GM23248 (cell line): ENCODE data around the gene PPP2R2D. TPM values are rescaled to one million over a fixed set of nuclear protein-coding genes. Genes with fewer than 3 reads are reported as not detected.

Source experiments
- DNase-seq: peaks from one replicate; pipeline ENCODE4 v3.0.0-alpha.2; 2015
- H2AFZ ChIP-seq: fragments of 200-600 bp; sonication (generic); 2 replicates; pipeline ENCODE4 v1.6.1; 2016; ENCODE audit warnings: antibody characterized with exemption
- H3F3A ChIP-seq: fragments of 200-600 bp; sonication (generic); 2 replicates; pipeline ENCODE4 v1.6.1; 2016; ENCODE audit warnings: mild to moderate bottlenecking, antibody characterized with exemption, mixed run types; ENCODE audit not compliant: insufficient read depth
- H3K27ac ChIP-seq: fragments of 200-600 bp; sonication (generic); 2 replicates; pipeline ENCODE4 v1.5.1; 2016; ENCODE audit warnings: mild to moderate bottlenecking
- H3K27me3 ChIP-seq: fragments of 200-600 bp; sonication (generic); replicated peaks from 2 replicates; pipeline ENCODE4 v1.6.1; 2016; ENCODE audit warnings: mild to moderate bottlenecking; ENCODE audit not compliant: insufficient read depth
- H3K36me3 ChIP-seq: fragments of 200-600 bp; sonication (generic); 2 replicates; pipeline ENCODE4 v1.6.1; 2016; ENCODE audit warnings: low read depth, mild to moderate bottlenecking
- H3K4me1 ChIP-seq: fragments of 200-600 bp; sonication (generic); 2 replicates; pipeline ENCODE4 v1.6.1; 2016; ENCODE audit warnings: mild to moderate bottlenecking; ENCODE audit not compliant: insufficient read depth
- H3K4me2 ChIP-seq: fragments of 200-600 bp; sonication (generic); one replicate; pipeline ENCODE4 v1.6.1; 2016; ENCODE audit warnings: mild to moderate bottlenecking; ENCODE audit not compliant: unreplicated experiment
- H3K4me3 ChIP-seq: fragments of 200-600 bp; sonication (generic); 2 replicates; pipeline ENCODE4 v1.5.1; 2016; ENCODE audit warnings: mild to moderate bottlenecking
- H3K79me2 ChIP-seq: fragments of 200-600 bp; sonication (generic); 2 replicates; pipeline ENCODE4 v1.6.1; 2016; ENCODE audit warnings: mild to moderate bottlenecking; ENCODE audit not compliant: insufficient read depth
- H3K9ac ChIP-seq: fragments of 200-600 bp; sonication (generic); 2 replicates; pipeline ENCODE4 v1.6.1; 2016; ENCODE audit warnings: mild to moderate bottlenecking
- H3K9me2 ChIP-seq: fragments of 200-600 bp; sonication (generic); 2 replicates; pipeline ENCODE4 v1.6.1; 2016; ENCODE audit warnings: mixed run types, mild to moderate bottlenecking, moderate library complexity; ENCODE audit not compliant: insufficient read depth
- H3K9me3 ChIP-seq: fragments of 200-600 bp; sonication (generic); one replicate; pipeline ENCODE4 v1.6.1; 2017; ENCODE audit warnings: low read depth
- H4K20me1 ChIP-seq: fragments of 200-600 bp; sonication (generic); 2 replicates; pipeline ENCODE4 v1.6.0; 2016; ENCODE audit not compliant: insufficient read depth
- EZH2 ChIP-seq: fragments of 200-600 bp; sonication (generic); IDR thresholded peaks from 2 replicates; pipeline ENCODE4 v1.6.1; 2018; ENCODE audit warnings: antibody characterized with exemption, mild to moderate bottlenecking; ENCODE audit not compliant: insufficient read depth, poor library complexity, severe bottlenecking
- EZH2phosphoT487 ChIP-seq: fragments of 200-600 bp; sonication (generic); IDR thresholded peaks from 2 replicates; pipeline ENCODE4 v1.6.1; 2018; ENCODE audit warnings: antibody characterized with exemption, moderate library complexity, mild to moderate bottlenecking, low read depth; ENCODE audit not compliant: insufficient read depth
- WGBS, 2 experiments: methylation state at CpG; one replicate each; pipeline ENCODE4 v1.1.6; 2015 to 2017; ENCODE audit warnings: low lambda C conversion rate in 2 of 2, low coverage in 1 of 2; ENCODE audit errors: missing lambda C conversion rate in 2 of 2; 5-methylcytosine and 5-hydroxymethylcytosine counted together
- in situ Hi-C: fragments of 300-500 bp; cut with MboI; formaldehyde crosslinking; loops from 2 replicates; pipeline ENCODE4 v1.15.0; 2020
- polyA plus RNA-seq: library from polyadenylated mRNA; unstranded; fragments of >200 nt; fragmentation: Nextera tagmentation; extraction: Ambion mirVana; gene quantifications from 2 replicates; pipeline ENCODE4 v1.2.1, GENCODE V29; 2016
- total RNA-seq: library from RNA; depleted of rRNA; stranded (reverse); fragments of >200 nt; shearing (Covaris generic); gene quantifications from 2 replicates; pipeline ENCODE4 v1.2.3, GENCODE V29; 2014

Gene PPP2R2D
- total and polyA plus RNA-seq, 2 experiments from 2014 or later, result 18.5 to 26.2 TPM

GRCh38 chr10:131857156-131858117 is 43.4 kb upstream of the PPP2R2D start:
- WGBS, 2 experiments, result 47 to 58% methylated on average over 32 to 33 of the region's 33 CpGs
- no peak overlapping the region for H2AFZ ChIP-seq
- no peak overlapping the region for H3K9ac ChIP-seq
- H3K27me3 ChIP-seq, result no peaks in the 10 kb centered on the region
- H3K79me2 ChIP-seq, result no peaks in the 10 kb centered on the region
- in situ Hi-C loops, result no loop called here
- H3K4me1 ChIP-seq, result no peaks in the 10 kb centered on the region
- H3K27ac ChIP-seq, result no peak overlapping the region
- no peaks in the 10 kb centered on the region for H4K20me1 ChIP-seq
- H3K9me3 ChIP-seq, result no peaks in the 10 kb centered on the region
- H3K4me2 ChIP-seq, result no peak overlapping the region
- no peak overlapping the region for H3K4me3 ChIP-seq
- DNase-seq, result no peak
- no peak for TF ChIP-seq EZH2
- TF ChIP-seq EZH2phosphoT487, result no peak
- no peaks in the 10 kb centered on the region for H3K9me2 ChIP-seq
- H3F3A ChIP-seq, result no peaks in the 10 kb centered on the region
- no peaks in the 10 kb centered on the region for H3K36me3 ChIP-seq

- Histone ChIP-seq H3K4me2 (no peak overlapping the region), H3K36me3 (no peaks in the 10 kb centered on the region), H4K20me1 (no peaks in the 10 kb centered on the region), H3K79me2 (no peaks in the 10 kb centered on the region), H3F3A (no peaks in the 10 kb centered on the region), H3K9me2 (no peaks in the 10 kb centered on the region), H3K9ac (no peak overlapping the region), H3K4me3 (no peak overlapping the region), H3K9me3 (no peaks in the 10 kb centered on the region), H3K27me3 (no peaks in the 10 kb centered on the region), H2AFZ (no peak overlapping the region), H3K4me1 (no peaks in the 10 kb centered on the region), H3K27ac (no peak overlapping the region)
- no peak for TF ChIP-seq EZH2
- TF ChIP-seq EZH2phosphoT487, result no peak
- 54 to 59% methylated on average over 11 of the region's 11 CpGs for WGBS, 2 experiments
- DNase-seq, result no peak
- in situ Hi-C loops, result no loop called here
Measured at GRCh38 chr10:131858118-131858515, 42.7 kb upstream of the PPP2R2D start.

GRCh38 chr10:131858583-131859340 is 42.0 kb upstream of the PPP2R2D start:
- H3K4me2 ChIP-seq, result no peak overlapping the region
- in situ Hi-C loops, result no loop called here
- H3K9me3 ChIP-seq, result no peaks in the 10 kb centered on the region
- no peak overlapping the region for H3K9ac ChIP-seq
- no peaks in the 10 kb centered on the region for H3F3A ChIP-seq
- H3K27me3 ChIP-seq, result no peaks in the 10 kb centered on the region
- H3K79me2 ChIP-seq, result no peaks in the 10 kb centered on the region
- no peak overlapping the region for H3K27ac ChIP-seq
- H3K4me3 ChIP-seq, result no peak overlapping the region
- no peaks in the 10 kb centered on the region for H3K4me1 ChIP-seq
- 72 to 74% methylated on average over 31 to 35 of the region's 35 CpGs for WGBS, 2 experiments
- no peaks in the 10 kb centered on the region for H3K36me3 ChIP-seq
- DNase-seq, result no peak
- no peaks in the 10 kb centered on the region for H4K20me1 ChIP-seq
- no peaks in the 10 kb centered on the region for H3K9me2 ChIP-seq
- no peak overlapping the region for H2AFZ ChIP-seq
- TF ChIP-seq EZH2 (no peak), EZH2phosphoT487 (no peak)

GRCh38 chr10:131859341-131860020 is 41.3 kb upstream of the PPP2R2D start:
- Histone ChIP-seq H3F3A (no peaks in the 10 kb centered on the region), H4K20me1 (no peaks in the 10 kb centered on the region), H3K4me2 (no peak overlapping the region), H3K27me3 (no peaks in the 10 kb centered on the region), H2AFZ (no peak overlapping the region), H3K9me2 (no peaks in the 10 kb centered on the region), H3K9me3 (no peaks in the 10 kb centered on the region), H3K36me3 (no peaks in the 10 kb centered on the region), H3K9ac (no peak overlapping the region), H3K4me3 (no peak overlapping the region), H3K79me2 (no peaks in the 10 kb centered on the region), H3K4me1 (no peaks in the 10 kb centered on the region), H3K27ac (no peak overlapping the region)
- WGBS, 2 experiments, result 39 to 41% methylated on average over 9 of the region's 9 CpGs
- in situ Hi-C loops, result no loop called here
- peak; percentile 15 for DNase-seq
- no peak for TF ChIP-seq EZH2phosphoT487
- TF ChIP-seq EZH2, result no peak
